HK-2 (cell line): ENCODE results near the gene ISCA1.

Experiments
- DNase-seq: peaks from one replicate; pipeline ENCODE4 v3.0.0-alpha.2; 2018; ENCODE audit not compliant: unreplicated experiment

The ISCA1 gene

GRCh38 chr9:86230858-86231257 is 51.5 kb downstream of the ISCA1 start:
- DNase-seq = no peak

- no peak for DNase-seq
Measured at GRCh38 chr9:86222667-86223066, 59.7 kb downstream of the ISCA1 start.

- no peak for DNase-seq
Measured at GRCh38 chr9:86219606-86220005, 62.7 kb downstream of the ISCA1 start.

GRCh38 chr9:86217076-86217755 is 65.1 kb downstream of the ISCA1 start:
- DNase-seq = no peak
